HG02884 (cell line): Measurements from ENCODE around the gene IL1RN.

Experiments used
- ATAC-seq: cut with Tn5 transposase; IDR thresholded peaks from one replicate; pipeline ENCODE4 v1.9.1; 2021; ENCODE audit warnings: mild to moderate bottlenecking, moderate library complexity; ENCODE audit not compliant: unreplicated experiment

Gene IL1RN

DNA sequence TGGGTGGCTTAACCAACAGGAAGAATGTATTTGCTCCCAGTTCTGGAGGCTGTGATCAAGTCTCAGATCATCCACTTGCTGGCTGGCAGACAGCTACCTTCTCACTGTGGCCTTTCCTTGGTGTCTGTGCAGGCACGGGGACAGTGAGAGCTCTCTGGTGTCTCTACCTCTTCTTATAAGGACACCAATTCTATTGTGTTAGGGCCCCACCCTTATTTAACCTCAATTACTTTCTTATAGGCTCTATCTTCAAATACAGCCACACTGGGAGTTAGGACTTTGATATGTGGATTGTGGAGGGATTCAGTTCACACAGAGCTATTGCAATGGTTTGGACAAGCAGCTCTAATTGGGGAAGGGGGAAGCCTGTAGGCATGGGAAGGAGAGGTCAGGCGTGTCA is 25.3 kb upstream of the IL1RN start:
- ATAC-seq = no peak

DNA sequence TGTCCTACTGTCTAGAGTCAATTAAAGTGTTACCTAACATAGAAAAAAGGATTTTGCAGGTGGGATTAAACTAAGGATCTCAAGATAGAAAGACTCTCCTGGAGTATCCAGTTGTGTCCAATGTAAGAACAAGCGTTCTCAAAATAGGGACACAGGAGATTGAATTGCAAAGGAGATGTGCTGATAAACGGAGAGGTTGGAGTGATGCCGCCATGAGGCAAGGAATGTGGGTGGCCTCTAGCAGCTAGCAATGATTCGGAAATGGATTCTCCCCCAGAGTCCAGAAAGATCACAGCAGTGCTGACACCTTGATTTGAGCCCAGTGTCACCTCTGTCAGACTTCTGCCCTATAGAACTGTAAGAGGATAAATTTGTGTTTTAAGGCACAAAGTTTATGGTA is 24.1 kb upstream of the IL1RN start:
- no peak for ATAC-seq

DNA sequence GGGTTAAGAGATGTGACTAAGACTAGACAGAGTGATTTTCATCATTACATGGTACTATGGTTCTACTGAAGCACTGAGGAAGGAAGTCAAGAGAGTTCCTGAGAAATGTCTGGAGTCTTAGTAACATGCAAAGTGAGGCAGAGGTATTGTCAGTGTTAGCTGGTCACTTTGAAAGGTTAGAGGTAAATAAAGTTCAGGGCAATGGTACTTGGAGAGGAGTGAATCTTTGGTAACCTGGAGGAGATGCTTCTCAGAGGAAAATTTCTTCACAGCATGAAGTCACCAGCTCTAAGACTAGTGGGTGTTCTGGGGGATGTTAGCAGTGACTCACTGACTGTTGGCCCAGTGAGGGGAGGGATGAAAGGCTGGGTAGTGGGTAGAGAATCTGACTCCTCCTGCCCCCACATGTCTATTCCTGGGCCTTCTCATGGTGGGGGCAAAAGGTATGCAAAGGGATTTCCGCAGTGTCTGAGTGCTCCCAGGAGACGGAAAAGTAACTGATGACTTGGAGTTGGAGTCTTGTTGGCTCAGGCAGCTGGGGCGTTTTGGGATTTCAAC is 23.3 kb upstream of the IL1RN start:
- ATAC-seq = no peak

DNA sequence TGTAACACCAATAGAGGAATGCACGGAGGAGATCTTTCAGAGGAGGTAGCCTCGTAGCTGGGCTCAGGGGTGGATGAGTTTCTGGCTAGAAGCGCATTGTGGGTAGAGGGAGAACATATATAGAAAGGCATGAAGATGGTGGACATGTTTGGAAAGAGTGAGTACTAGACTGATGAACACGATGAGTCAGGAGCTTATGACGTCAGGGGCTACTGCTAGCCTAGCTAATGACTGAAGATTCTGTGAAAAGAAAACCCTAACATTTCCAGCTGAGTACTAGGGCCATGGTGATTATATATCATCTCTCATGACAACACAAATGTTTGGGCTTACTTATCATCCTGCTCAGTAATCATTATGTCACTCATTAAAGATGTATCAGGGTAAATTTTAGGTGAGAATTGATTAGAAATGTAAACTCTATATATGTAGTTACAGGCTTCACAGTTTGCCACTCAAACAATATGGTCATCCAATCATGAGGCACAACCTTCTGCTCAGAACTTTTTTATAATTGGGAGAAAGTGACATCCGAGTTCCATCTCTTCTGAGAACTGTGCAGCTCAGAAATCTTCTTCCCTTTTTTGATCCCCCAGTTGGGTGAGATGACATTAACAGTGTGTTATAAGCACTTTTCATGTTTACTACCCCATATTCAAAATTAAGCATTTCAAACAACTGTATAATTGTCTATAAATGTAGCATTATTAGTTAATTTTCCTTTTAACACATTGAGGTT is 22.2 kb upstream of the IL1RN start:
- ATAC-seq = no peak

DNA sequence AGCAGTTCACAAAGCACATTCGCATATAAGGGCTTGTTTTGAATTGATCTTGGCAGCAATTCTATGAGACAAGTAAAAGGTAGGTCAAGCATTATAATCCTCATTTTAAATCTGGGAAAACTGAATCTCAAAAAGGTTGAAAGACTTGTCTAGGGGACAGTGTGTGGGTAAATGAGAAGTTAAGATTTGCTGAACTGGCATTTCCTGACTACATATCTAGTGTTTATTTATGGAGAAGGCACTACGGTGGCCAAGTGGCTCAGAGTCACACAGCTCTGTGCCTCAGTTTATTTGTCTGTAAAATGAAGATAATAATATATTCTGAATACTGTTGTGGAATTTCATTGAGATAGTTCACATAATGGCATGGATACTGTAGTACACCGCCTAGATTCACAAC is 16.3 kb upstream of the IL1RN start:
- ATAC-seq = no peak

DNA sequence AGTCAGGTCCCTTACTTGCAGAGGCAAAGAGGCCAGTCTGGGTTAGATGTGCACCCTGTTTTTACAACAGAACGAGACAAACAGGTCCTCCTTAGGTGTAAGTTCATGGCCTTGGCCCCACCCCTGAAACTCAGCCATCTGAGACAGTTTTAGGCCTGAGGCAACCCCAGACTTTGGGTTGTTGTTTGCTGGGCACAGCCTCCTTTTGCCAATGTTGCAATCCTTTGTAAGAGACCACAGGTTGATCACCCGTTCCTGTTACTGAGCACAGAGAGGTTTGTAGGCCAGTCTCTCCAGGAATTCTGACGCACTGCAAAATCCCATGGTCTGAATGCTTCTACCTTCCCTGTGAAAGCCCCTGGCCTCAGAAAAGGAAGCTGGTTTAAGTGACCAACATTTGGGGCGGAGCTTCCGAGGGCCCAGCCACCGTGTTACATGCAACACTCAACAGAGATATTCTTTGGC is 15.5 kb upstream of the IL1RN start:
- ATAC-seq = no peak

DNA sequence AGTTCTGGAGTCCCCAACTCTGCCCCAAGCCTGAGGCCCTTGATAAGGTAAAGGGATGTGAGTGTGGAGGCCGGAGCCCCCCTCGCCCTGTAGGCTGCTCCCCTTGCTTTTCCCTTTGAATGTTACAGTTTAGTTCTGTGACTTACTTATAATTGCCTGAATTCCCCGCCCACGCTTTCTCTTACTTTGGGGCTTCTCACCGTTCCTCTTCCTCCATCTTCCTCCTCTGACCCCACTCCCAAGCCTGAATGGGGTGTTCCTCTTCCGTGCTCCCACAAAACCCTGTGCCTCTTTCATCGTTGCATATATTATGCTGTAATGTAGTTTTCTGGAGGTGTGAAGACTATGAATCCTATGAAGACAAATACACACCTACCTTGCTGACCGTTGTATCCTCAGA is 15.0 kb upstream of the IL1RN start:
- ATAC-seq = no peak

DNA sequence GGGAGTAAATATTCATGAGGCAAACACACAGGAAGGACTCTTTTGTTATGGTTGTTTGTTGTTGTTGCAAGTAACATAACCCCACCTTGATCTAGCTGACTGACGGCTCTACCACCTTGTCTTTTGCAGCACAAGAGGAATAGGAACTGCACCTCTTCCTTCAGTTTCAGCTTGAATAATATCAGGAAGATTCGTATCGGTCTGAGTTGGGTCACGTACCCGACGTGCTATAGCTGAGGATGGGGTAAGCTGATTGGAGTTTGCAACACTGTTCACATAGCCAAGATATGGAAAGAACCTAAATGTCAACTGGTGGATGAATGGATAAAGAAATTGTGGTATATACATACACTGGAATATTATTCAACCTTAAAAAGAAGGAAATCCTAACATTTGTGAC is 14.5 kb upstream of the IL1RN start:
- no peak for ATAC-seq

DNA sequence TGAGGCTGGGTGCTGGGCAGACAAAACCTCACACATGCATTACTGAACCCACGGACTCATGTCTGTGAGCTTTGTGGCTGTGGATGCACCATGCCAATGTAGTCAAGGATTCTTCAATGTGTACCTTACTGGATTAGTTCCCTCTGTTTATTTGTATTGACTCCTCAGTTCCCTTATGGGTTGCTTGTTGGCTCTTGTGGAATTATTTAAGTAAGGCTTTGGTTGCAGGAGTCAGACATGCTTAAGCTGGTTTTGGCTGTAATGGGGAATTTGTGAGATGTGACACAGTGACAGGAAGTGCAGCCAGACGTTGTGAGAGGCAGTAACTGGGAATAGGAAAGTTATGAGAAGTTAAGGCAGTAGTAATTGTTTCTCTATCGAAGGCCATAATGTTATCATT is 13.6 kb upstream of the IL1RN start:
- ATAC-seq = no peak

DNA sequence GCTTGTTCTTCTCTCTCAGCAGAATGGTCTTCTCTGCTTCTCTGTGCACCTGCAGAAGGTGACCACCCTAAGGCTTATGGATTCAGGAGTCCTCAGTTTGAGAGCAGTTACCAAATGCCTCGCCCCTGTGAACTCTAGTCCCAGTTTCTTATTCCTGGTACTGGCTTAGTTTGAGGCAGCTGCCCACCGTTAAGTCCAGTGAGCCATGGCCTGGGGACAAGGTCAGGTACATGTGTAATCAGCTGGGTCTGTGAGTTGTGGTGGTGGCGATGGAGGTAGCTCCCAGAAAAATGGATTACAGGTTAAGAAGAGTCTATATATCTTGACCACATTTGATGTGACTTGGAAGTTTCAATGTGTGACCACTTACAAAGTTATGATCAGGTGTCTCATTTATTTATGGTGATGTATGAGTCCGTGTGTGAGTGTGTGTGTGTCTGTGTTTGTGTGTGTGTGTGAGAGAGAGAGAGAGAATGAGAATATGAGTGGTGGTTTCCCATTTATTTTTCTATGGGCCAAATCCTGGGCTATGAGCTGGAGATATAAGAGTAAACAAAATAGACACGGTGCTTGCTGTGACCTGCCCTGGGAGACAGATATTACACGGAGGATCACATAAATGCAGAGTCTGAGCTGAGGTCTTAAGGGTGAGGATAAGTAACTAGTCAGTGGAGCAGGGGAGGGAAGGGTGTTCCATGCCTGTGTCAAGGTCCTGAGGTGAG is 13.0 kb upstream of the IL1RN start:
- no peak for ATAC-seq

DNA sequence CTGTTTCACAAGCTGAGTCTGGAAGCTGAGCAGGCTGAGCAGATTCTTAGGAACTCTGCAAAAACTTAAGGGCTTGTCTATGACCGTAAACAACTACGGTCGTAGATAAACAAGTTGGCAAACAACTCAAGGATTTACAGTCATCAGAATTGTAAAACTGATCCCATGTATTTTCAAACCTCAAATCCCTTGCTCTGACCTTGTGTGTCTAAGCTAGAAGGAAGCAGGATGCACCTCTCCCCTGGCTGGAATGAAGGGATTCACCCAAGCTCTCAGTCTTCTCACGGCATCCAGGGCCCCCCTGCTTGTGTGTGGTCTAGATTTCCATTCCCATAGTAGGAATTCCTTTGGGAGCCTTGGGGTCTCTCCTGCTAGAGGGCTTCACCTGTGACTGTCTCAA is 12.4 kb upstream of the IL1RN start:
- ATAC-seq = no peak

DNA sequence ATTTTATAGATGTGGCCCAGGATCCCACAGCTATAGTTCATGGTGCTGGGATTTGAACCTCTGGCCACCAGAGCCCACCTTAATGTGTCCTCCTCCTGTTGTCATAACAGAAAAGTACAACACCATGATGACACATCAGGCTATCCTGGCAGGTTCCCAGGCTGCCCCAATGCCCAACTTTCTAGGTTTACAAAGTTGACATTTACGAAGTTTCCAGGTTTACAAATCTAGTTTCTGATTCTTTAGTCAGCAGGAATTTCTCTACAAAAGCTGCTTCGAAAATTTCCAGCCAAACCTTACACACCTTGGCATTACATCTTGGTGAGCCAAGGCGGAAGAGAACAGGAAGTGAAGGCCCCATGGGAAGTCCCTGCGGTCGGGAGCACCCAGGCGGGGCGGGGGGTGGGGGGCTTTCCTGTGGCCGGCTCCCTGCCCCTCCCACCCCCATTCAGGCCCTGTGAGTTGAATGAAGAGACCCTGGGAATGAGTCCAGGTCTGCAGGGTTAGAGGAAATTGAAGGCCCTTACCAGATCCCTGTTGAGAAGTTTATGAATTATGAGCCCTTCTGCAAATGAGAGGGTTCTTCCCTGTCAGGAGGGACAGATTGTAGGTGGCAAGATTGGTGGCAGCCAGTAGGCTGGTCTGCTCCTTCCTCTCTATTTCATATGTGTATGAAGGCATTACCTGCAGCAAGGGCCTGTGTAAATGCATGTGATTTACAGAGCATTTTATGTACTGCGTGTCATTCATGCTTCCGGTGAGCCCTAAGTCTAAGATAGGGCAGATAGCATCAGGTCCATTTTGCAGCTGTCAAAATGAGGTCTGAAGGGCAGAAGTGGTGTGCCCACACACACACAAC is 11.1 kb upstream of the IL1RN start:
- ATAC-seq = peak; percentile 50

DNA sequence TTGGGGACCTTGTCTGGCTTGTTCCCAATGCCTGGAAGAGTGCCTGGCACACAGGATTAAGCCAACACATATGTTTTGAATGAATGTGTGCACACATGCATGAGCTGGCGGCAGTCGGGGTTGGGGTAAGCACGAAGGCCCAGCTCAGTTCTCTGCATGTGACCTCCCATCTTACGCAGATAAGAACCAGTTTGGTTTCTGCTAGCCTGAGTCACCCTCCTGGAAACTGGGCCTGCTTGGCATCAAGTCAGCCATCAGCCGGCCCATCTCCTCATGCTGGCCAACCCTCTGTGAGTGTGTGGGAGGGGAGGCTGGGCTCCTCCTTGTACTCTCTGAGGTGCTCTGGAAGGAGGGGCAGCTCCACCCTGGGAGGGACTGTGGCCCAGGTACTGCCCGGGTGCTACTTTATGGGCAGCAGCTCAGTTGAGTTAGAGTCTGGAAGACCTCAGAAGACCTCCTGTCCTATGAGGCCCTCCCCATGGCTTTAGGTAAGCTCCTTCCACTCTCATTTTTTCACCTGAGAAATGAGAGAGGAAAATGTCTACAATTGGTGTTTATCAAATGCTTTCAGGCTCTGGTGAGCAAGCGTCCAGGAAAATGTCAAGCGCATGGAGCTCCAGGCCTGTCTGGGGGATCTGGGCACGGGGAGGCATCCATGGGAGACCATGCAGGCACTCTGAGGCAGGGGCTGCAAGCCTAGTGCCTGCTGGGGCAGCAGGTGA is 9.7 kb upstream of the IL1RN start:
- ATAC-seq = no peak

DNA sequence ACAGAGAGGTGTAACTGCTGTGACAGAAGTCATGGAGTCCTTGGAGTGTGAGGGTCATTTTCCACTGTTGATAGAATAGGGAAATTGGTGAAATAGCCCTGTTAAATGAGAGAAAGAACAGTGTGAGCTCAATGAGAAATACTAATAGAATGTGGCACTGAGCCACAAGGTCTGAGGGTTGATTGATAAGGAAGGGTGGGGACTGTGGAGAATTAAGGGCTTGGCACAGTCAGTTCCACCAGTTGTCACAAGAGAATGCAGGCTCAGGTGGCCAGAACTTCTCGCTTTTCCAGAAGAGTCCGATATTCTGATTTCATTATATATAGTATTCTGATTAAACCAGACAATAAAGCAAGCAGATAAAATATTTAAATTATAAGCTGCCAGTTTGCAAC is 9.1 kb upstream of the IL1RN start:
- no peak for ATAC-seq

DNA sequence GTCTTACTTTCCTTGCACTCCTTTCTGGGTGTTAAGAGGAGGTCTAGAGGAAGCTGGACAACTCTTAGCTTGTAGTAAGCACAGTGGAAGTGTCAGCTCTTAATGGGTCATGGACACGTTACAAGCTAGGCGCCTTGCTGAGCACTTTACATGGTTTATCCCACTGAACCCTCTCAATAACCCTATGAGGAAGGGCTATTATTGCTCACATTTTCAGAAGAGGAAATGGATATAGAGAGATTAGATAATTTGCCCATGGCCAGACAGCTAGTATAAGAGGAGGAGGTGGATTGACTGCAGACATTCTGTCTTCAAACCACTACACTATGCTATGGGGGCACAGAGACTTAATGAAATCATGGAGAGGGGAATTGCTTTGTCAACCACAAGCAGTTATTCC is 8.3 kb upstream of the IL1RN start:
- ATAC-seq = no peak

DNA sequence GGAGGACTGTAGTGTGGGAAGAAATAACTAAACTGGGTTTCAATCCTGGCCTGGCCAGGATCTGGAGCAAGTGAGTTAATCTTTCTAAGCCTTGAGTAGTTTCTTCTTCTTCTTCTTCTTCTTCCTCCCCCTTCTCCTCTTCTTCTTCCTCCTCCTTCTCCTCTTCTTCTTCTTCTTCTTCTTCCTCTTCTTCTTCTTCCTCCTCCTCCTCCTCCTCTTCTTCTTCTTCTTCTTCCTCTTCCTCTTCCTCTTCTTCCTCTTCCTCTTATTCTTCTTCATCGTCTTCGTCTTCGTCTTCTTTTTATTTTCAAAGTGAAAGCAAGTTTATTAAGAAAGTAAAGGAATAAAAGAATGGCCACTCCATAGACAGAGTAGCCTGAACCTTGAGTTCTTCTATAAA is 6.5 kb upstream of the IL1RN start:
- no peak for ATAC-seq

DNA sequence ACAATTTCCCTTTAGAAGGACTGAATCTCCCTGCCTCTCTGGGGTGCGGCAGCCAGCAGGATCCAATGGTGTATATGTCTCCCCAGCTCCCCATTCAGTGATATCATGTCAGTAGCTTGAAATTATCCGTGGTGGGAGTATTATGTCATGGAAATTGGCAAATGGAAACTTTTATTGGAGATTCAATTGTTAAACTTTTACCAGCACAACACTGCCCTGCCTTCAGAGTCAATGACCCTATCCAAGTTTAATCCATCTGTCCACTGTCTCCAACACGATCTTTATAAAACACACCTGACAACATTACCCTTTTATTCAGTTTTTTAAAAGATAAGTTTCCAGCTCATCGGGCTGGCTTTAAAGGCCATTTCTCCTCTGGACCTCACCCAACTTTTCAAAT is 5.0 kb upstream of the IL1RN start:
- ATAC-seq = no peak

DNA sequence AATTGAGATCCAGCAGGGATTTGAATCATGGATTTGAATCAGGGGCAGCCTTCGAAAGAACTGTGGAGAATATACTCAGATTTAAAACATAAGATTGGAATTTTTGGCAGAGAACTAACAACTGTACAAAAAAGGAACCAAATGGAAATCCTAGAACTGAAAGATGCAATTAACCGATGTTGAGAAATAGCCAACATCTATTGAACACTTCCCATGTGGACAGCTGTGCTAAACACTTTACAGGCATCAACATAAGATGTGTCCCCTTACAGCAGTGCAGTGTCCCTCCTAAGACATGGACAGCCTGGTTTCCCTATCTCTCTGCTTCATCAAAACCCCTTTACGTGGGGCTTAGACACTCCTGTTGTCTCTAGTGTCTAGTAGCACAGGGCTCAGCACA is 3.7 kb upstream of the IL1RN start:
- ATAC-seq = no peak

DNA sequence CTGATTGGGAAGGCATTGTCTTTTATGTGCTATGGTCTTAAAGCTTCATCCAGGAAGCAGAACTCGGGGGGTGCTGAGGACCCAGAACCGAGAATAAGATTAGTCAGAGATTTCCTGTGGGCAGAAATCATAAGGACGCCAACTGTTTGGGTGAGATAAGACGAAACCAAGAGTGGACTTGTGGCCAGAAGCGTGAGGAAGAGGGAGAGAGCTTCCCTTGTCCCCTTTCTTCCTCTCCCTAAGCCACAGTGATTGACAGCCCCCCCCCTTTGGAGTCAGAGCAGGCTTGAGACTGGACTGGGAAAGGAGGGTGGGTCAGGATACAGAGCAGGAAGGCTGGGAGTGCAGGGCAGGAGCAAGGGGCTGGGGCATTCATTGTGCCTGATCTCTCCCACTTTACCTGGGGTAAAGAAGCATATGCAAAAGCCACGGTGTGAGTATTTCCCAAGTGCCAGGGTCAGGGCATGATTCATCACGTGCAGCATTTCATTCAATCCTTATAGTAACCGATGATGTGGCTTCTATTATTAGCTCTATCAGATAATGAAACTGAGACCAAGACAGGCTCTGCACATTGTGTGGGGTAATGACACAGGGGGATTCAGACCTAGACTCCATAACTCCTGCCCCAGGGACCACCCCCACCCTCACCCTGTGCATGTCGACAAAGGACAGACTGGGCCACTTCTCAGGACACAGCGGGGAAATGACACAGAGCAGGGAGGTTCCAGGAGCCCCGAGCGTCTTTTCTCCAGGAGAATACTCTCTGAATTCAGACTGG is 3.0 kb upstream of the IL1RN start:
- peak; percentile 58 for ATAC-seq
